Measurements from ENCODE around the gene APLN. TPM values are rescaled to one million over a fixed set of nuclear protein-coding genes. Genes with fewer than 3 reads are reported as not detected.

APLN gene
- total and polyA plus RNA-seq, 9 of the 15 experiments (the other 6 are each of a cell fraction or from before 2014, with no cell fraction given) = 0.04 to 0.06 TPM; not detected in 7

GRCh38 chrX:129640737-129641136, 14.0 kb downstream of the APLN start:
- Histone ChIP-seq H3K9me3 (replicated peaks; ENCODE audit: control insufficient read depth, insufficient read depth, low read depth, low read length) (no peaks in the 10 kb centered on the region), H3K4me3 (no peak overlapping the region), H3K27ac (ENCODE audit: extremely low read depth, low read depth, low read length) (no peak overlapping the region), H3K4me1 (replicated peaks in 1 of 2; ENCODE audit: control insufficient read depth in 2 of 2, insufficient read depth in 2 of 2, low read length in 2 of 2) (peaks cover 12 to 21% of the 10 kb centered on the region in 2 experiments), H2AFZ (ENCODE audit: low read depth, low read length) (no peak overlapping the region), H3K9me1 (ENCODE audit: control insufficient read depth, insufficient read depth, low read length) (peaks cover 5% of the 10 kb centered on the region), H3K9ac (ENCODE audit: insufficient read depth in 1 of 2, low read depth in 2 of 2, low read length in 2 of 2) (no peak overlapping the region), H3K27me3 (ENCODE audit: control insufficient read depth in 2 of 2, insufficient read depth in 2 of 2, low read length in 2 of 2) (peaks cover 0 to 7% of the 10 kb centered on the region in 2 experiments; a peak in 2 of 5 replicates), H4K20me1 (replicated peaks; ENCODE audit: control insufficient read depth, insufficient read depth, low read length) (no peaks in the 10 kb centered on the region), H3K4me2 (ENCODE audit: insufficient read depth, low read length) (no peak overlapping the region), H3K79me2 (ENCODE audit: control insufficient read depth, insufficient read depth, low read length) (no peaks in the 10 kb centered on the region), H3K36me3 (ENCODE audit: control insufficient read depth, insufficient read depth, low read length) (no peaks in the 10 kb centered on the region)
- no peak for ATAC-seq
- ChIA-PET CTCF (ENCODE audit: low intra/inter-chr PET ratio) (no interaction called here), POLR2A (interaction anchor here (0.6 kb wide), 1 partner anchor 15 kb away, joined by 3 read pairs; no protein-coding TSS in a partner anchor)
- 18% methylated on average over 1 of the region's 1 CpG for WGBS (ENCODE audit: insufficient coverage, low coverage, missing lambda C conversion rate)
- BruUV-seq (replicated peaks) = no TSS peak
- in situ Hi-C loops (cut with MboI) = no loop called here
- TF ChIP-seq DACH1 (IDR thresholded peaks at IDR 0.05; ENCODE audit: partially characterized antibody) (no peak), RBM14 (IDR thresholded peaks at IDR 0.05; ENCODE audit: borderline replicate concordance, insufficient read depth, low read depth, low read length) (no peak), ETV6 (IDR thresholded peaks at IDR 0.05; ENCODE audit: borderline replicate concordance in 1 of 2, low read depth in 2 of 2, low read length in 1 of 2) (no peak), ETV6 (CRISPR knock-in tag; IDR thresholded peaks at IDR 0.05; ENCODE audit: borderline replicate concordance) (no peak), TAF15 (IDR thresholded peaks at IDR 0.05; ENCODE audit: low read depth, low read length) (no peak), NCOA2 (IDR thresholded peaks at IDR 0.05; ENCODE audit: partially characterized antibody in 2 of 2) (no peak), XRCC4 (IDR thresholded peaks at IDR 0.05; ENCODE audit: extremely low read depth, insufficient read depth, insufficient read length) (no peak), ZFP1 (CRISPR knock-in tag; IDR thresholded peaks at IDR 0.05) (no peak)
- FAIRE-seq = no peak
- DNase-seq (ENCODE audit: extremely low read depth in 1 of 4, low spot score in 3 of 4) = no peak
- intact Hi-C loops (cut with micrococcal nuclease) = no loop called here
